H1 (cell line): ENCODE data around the gene NAXD. TPM values are rescaled to one million over a fixed set of nuclear protein-coding genes. Genes with fewer than 3 reads are reported as not detected.

Source experiments
- CTCF ChIA-PET: fragments of 300-600 bp; sonication (Branson Sonifier 250); formaldehyde crosslinking; loops from one replicate; lab custom pipeline; 2021; ENCODE audit not compliant: partially characterized antibody; lab: Charles Lee
- POLR2A ChIA-PET: fragments of 300-600 bp; sonication (Branson Sonifier 250); formaldehyde crosslinking; loops from one replicate; lab custom pipeline; 2021; ENCODE audit warnings: inconsistent platforms; ENCODE audit not compliant: partially characterized antibody; lab: Charles Lee
- DNase-seq, 2 experiments: peaks; one replicate each; pipeline versions ENCODE4 v3.0.0 to v3.0.0-alpha.2; 2010 to 2022; ENCODE audit warnings: low spot score in 2 of 2, low read depth in 1 of 2, mixed read lengths in 1 of 2
- FAIRE-seq: peaks from 2 replicates; lab custom pipeline; 2011; peaks lifted over from hg19 to GRCh38; lab: Jason Lieb, UNC
- H2AFZ ChIP-seq: 2 replicates; pipeline ENCODE4 v1.8.1; 2012; ENCODE audit warnings: low read length, inconsistent platforms
- H2AK5ac ChIP-seq: 2 replicates; pipeline ENCODE4 v1.6.1; 2013; ENCODE audit warnings: low read depth, low read length
- H2BK120ac ChIP-seq: replicated peaks from 2 replicates; pipeline ENCODE3; 2013; ENCODE audit warnings: low read depth, low read length, inconsistent platforms
- H2BK12ac ChIP-seq: 2 replicates; pipeline ENCODE4 v1.6.1; 2013; ENCODE audit warnings: low read depth, low read length
- H2BK15ac ChIP-seq: 2 replicates; pipeline ENCODE4 v1.6.1; 2013; ENCODE audit warnings: low read length
- H2BK20ac ChIP-seq: 2 replicates; pipeline ENCODE4 v1.6.1; 2013; ENCODE audit warnings: low read length
- H2BK5ac ChIP-seq: 2 replicates; pipeline ENCODE4 v1.6.1; 2013; ENCODE audit warnings: low read depth, low read length
- H3K14ac ChIP-seq: 2 replicates; pipeline ENCODE4 v1.6.1; 2013; ENCODE audit warnings: inconsistent platforms; ENCODE audit not compliant: insufficient read length
- H3K18ac ChIP-seq: 2 replicates; pipeline ENCODE4 v1.6.1; 2013; ENCODE audit warnings: low read length; ENCODE audit errors: extremely low read depth
- H3K23ac ChIP-seq: 2 replicates; pipeline ENCODE4 v1.6.1; 2013; ENCODE audit warnings: inconsistent platforms; ENCODE audit not compliant: insufficient read length
- H3K23me2 ChIP-seq: 2 replicates; pipeline ENCODE4 v1.6.1; 2013; ENCODE audit warnings: low read depth, low read length
- H3K27ac ChIP-seq: 2 replicates; pipeline ENCODE4 v1.6.1; 2011; ENCODE audit warnings: low read depth, low read length, inconsistent platforms
- H3K27me3 ChIP-seq, 4 experiments: replicated peaks in 1 of 4; 1 replicate in 1 of 4; 2 replicates in 3 of 4; pipeline versions ENCODE4 v1.6.1 to v1.8.1; 2011 to 2013; ENCODE audit warnings: low read length in 3 of 4, mild to moderate bottlenecking in 3 of 4, inconsistent platforms in 2 of 4, mixed read lengths in 2 of 4, moderate library complexity in 1 of 4; ENCODE audit not compliant: control insufficient read depth in 3 of 4, insufficient read depth in 3 of 4; ENCODE audit errors: extremely low read depth in 1 of 4
- H3K36me3 ChIP-seq, 4 experiments: 2 replicates each; pipeline versions ENCODE4 v1.6.1 to v1.8.1; 2011 to 2013; ENCODE audit warnings: mild to moderate bottlenecking in 4 of 4, low read length in 3 of 4, moderate library complexity in 2 of 4, control low read depth in 1 of 4, inconsistent platforms in 1 of 4; ENCODE audit not compliant: insufficient read depth in 4 of 4, control insufficient read depth in 2 of 4
- H3K4ac ChIP-seq: replicated peaks from 2 replicates; pipeline ENCODE3; 2013; ENCODE audit warnings: low read length, low read depth, mixed read lengths, inconsistent platforms; ENCODE audit not compliant: insufficient read length
- H3K4me1 ChIP-seq, 4 experiments: replicated peaks in 1 of 4; 1 replicate in 1 of 4; 2 replicates in 3 of 4; pipeline versions ENCODE4 v1.6.1 to v1.8.1; 2011 to 2013; ENCODE audit warnings: low read length in 3 of 4, inconsistent platforms in 2 of 4, mixed read lengths in 1 of 4; ENCODE audit not compliant: insufficient read depth in 4 of 4, control insufficient read depth in 3 of 4
- H3K4me2 ChIP-seq, 2 experiments: 2 replicates each; pipeline versions ENCODE4 v1.6.1 to v1.8.1; 2011 to 2013; ENCODE audit warnings: low read depth in 2 of 2, low read length in 2 of 2, control low read depth in 1 of 2, inconsistent platforms in 1 of 2, mild to moderate bottlenecking in 1 of 2; ENCODE audit not compliant: insufficient read depth in 1 of 2
- H3K4me3 ChIP-seq, 4 experiments: fragments of 200-600, 300-600 bp in 1 of 4; sonication (generic), shearing (Covaris generic), sonication (Bioruptor Twin) in 1 of 4; 2 replicates each; pipeline versions ENCODE4 v1.5.1 to v1.8.1; 2011 to 2016; ENCODE audit warnings: low read length in 4 of 4, low read depth in 3 of 4, control low read depth in 2 of 4, inconsistent platforms in 2 of 4, mild to moderate bottlenecking in 2 of 4, mixed read lengths in 1 of 4, moderate library complexity in 1 of 4; ENCODE audit not compliant: insufficient read depth in 2 of 4; ENCODE audit errors: extremely low read depth in 1 of 4
- H3K56ac ChIP-seq: replicated peaks from 2 replicates; pipeline ENCODE3; 2013; ENCODE audit warnings: low read depth, mild to moderate bottlenecking, mixed read lengths, low read length, inconsistent platforms; ENCODE audit not compliant: insufficient read length
- H3K79me1 ChIP-seq: 2 replicates; pipeline ENCODE4 v1.6.1; 2013; ENCODE audit warnings: low read depth, low read length, control low read depth
- H3K79me2 ChIP-seq, 2 experiments: 2 replicates each; pipeline versions ENCODE4 v1.6.1 to v1.8.1; 2012 to 2013; ENCODE audit warnings: low read length in 2 of 2, mild to moderate bottlenecking in 2 of 2, inconsistent platforms in 1 of 2; ENCODE audit not compliant: insufficient read depth in 2 of 2, control insufficient read depth in 1 of 2
- H3K9ac ChIP-seq, 4 experiments: replicated peaks in 1 of 4; 1 replicate in 1 of 4; 2 replicates in 3 of 4; pipeline versions ENCODE4 v1.6.1 to v1.8.1; 2011 to 2013; ENCODE audit warnings: low read depth in 3 of 4, low read length in 3 of 4, control low read depth in 2 of 4, mild to moderate bottlenecking in 2 of 4, moderate library complexity in 2 of 4, inconsistent platforms in 1 of 4; ENCODE audit errors: extremely low read depth in 1 of 4
- H3K9me3 ChIP-seq, 2 experiments: 2 replicates each; pipeline versions ENCODE4 v1.6.1 to v1.8.1; 2012 to 2013; ENCODE audit warnings: mild to moderate bottlenecking in 2 of 2, moderate library complexity in 2 of 2, control low read depth in 1 of 2, inconsistent platforms in 1 of 2, low read depth in 1 of 2, low read length in 1 of 2, mixed read lengths in 1 of 2; ENCODE audit not compliant: insufficient read depth in 2 of 2
- H4K20me1 ChIP-seq, 2 experiments: replicated peaks in 1 of 2; 2 replicates each; pipeline versions ENCODE3 to v1.8.1; 2011 to 2013; ENCODE audit warnings: inconsistent platforms in 2 of 2, low read length in 2 of 2, mild to moderate bottlenecking in 1 of 2; ENCODE audit not compliant: insufficient read depth in 2 of 2, control insufficient read depth in 1 of 2
- H4K5ac ChIP-seq: 2 replicates; pipeline ENCODE4 v1.6.1; 2013; ENCODE audit warnings: low read length, low read depth, mixed read lengths, inconsistent platforms; ENCODE audit not compliant: insufficient read length
- H4K8ac ChIP-seq: 2 replicates; pipeline ENCODE4 v1.8.0; 2013; ENCODE audit warnings: mild to moderate bottlenecking, moderate library complexity, low read length, inconsistent platforms; ENCODE audit not compliant: insufficient read depth; ENCODE audit errors: extremely low read depth
- H4K91ac ChIP-seq: replicated peaks from 2 replicates; pipeline ENCODE3; 2013; ENCODE audit warnings: low read length, mixed read lengths, inconsistent platforms; ENCODE audit not compliant: insufficient read length
- ASH2L ChIP-seq: fragments of 200-600, 300-600 bp; sonication (generic); IDR thresholded peaks from one replicate; pipeline ENCODE4 v1.7.1; 2017; ENCODE audit warnings: low read length
- CBX8 ChIP-seq: fragments of 300-800, 300-1000 bp; sonication (generic); IDR thresholded peaks from 2 replicates; pipeline ENCODE4 v1.7.1; 2016; ENCODE audit warnings: low read depth, low read length, borderline replicate concordance
- CTCF ChIP-seq, 3 experiments: IDR thresholded peaks; 1 replicate in 2 of 3; 2 replicates in 1 of 3; pipeline versions ENCODE4 v1.5.1 to v1.6.1; 2011; ENCODE audit warnings: low read length in 3 of 3, mild to moderate bottlenecking in 3 of 3, inconsistent platforms in 2 of 3, low read depth in 1 of 3, moderate library complexity in 1 of 3; ENCODE audit not compliant: insufficient read depth in 1 of 3; ENCODE audit errors: control extremely low read depth in 1 of 3
- GABPA ChIP-seq: IDR thresholded peaks from 2 replicates; pipeline ENCODE4 v1.6.1; 2011; ENCODE audit warnings: mild to moderate bottlenecking, low read length, moderate library complexity, borderline replicate concordance; ENCODE audit not compliant: insufficient read depth
- KDM5A ChIP-seq: fragments of 200-600 bp; IDR thresholded peaks from 2 replicates; pipeline ENCODE4 v1.7.1; 2012; ENCODE audit warnings: mild to moderate bottlenecking, low read length, inconsistent platforms, mixed read lengths
- RBBP5 ChIP-seq: IDR thresholded peaks from 2 replicates; pipeline ENCODE4 v1.7.1; 2012; ENCODE audit warnings: low read depth, mild to moderate bottlenecking, inconsistent platforms, low read length, moderate library complexity, borderline replicate concordance
- RFX5 ChIP-seq: IDR thresholded peaks from 2 replicates; pipeline ENCODE4 v1.6.1; 2011; ENCODE audit warnings: low read depth, low read length, improper control_type of control experiment, borderline replicate concordance
- SP1 ChIP-seq: IDR thresholded peaks from 2 replicates; pipeline ENCODE4 v1.6.1; 2011; ENCODE audit warnings: low read depth, low read length
- SUZ12 ChIP-seq: fragments of 200-600 bp; sonication (generic); IDR thresholded peaks from 2 replicates; pipeline ENCODE4 v1.6.1; 2012; ENCODE audit warnings: mild to moderate bottlenecking, inconsistent platforms, low read length, moderate library complexity, mixed read lengths
- YY1 ChIP-seq: IDR thresholded peaks from 2 replicates; pipeline ENCODE4 v1.6.1; 2011; ENCODE audit warnings: low read depth, mild to moderate bottlenecking, low read length
- ZNF274 ChIP-seq: IDR thresholded peaks from 2 replicates; pipeline ENCODE4 v1.7.0; 2012; ENCODE audit warnings: low read length, borderline replicate concordance; ENCODE audit errors: extremely low read depth
- WGBS, 2 experiments: shearing (Covaris generic) in 1 of 2; methylation state at CpG; one replicate each; pipeline versions ENCODE4 v1.1.6 to v1.1.7; 2013 to 2015; ENCODE audit warnings: low lambda C conversion rate in 2 of 2, mixed read lengths in 2 of 2, inconsistent platforms in 1 of 2, low coverage in 1 of 2, missing lambda C conversion rate in 1 of 2; ENCODE audit not compliant: insufficient replicate concordance in 2 of 2, insufficient coverage in 1 of 2, insufficient read length in 1 of 2; ENCODE audit errors: extremely low coverage in 1 of 2, missing lambda C conversion rate in 1 of 2; 5-methylcytosine and 5-hydroxymethylcytosine counted together
- polyA plus RNA-seq, 7 experiments: library from polyadenylated mRNA; depleted of rRNA in 3 of 7; stranded (reverse) in 5 of 7; unstranded in 2 of 7; fragments of >200 nt in 5 of 7; fragments of 200-250 nt in 2 of 7; gene quantifications; 1 replicate in 5 of 7; 2 replicates in 1 of 7; 4 replicates in 1 of 7; pipeline versions ENCODE4 v1.2.1 to v1.2.3, GENCODE V29; 2011 to 2013; ENCODE audit warnings: missing spikeins in 2 of 7, mixed read lengths in 2 of 7
- total RNA-seq: library from RNA; stranded (reverse); fragmentation: NEBNext Ultra II Directional; extraction: Animal tissue kit (Norgen Biotek cat#: 25700); gene quantifications from 2 replicates; pipeline ENCODE4 v1.2.1, GENCODE V29; 2021

The NAXD gene
- total and polyA plus RNA-seq, 2 of the 8 experiments (the other 6 are each of a cell fraction or from before 2014, with no cell fraction given) = 25.4 to 35.5 TPM

- Histone ChIP-seq H3K4me1 (peaks cover 0 to 8% (median 6%) of the 10 kb centered on the region in 4 experiments; a peak in 5 of 7 replicates), H3K79me1 (peaks cover 2% of the 10 kb centered on the region; the same call in 1 of the 2 replicates), H3K4me3 (no peak overlapping the region), H3K4ac (no peak overlapping the region), H3K36me3 (peaks cover 0 to 4% (median 0%) of the 10 kb centered on the region in 4 experiments; a peak in 2 of 8 replicates), H3K79me2 (no peaks in the 10 kb centered on the region), H4K20me1 (peaks cover 3 to 13% of the 10 kb centered on the region in 2 experiments), H3K56ac (no peak overlapping the region), H2AFZ (no peak overlapping the region), H3K14ac (no peak overlapping the region), H2BK5ac (no peak overlapping the region), H2BK120ac (no peak overlapping the region), H3K4me2 (no peak overlapping the region), H3K23me2 (no peaks in the 10 kb centered on the region), H2BK12ac (no peak overlapping the region), H2BK20ac (no peak overlapping the region), H3K18ac (no peak overlapping the region), H2BK15ac (no peak overlapping the region), H3K9me3 (no peaks in the 10 kb centered on the region), H3K27me3 (no peaks in the 10 kb centered on the region), H3K27ac (no peak overlapping the region), H4K5ac (no peak overlapping the region), H2AK5ac (no peak overlapping the region), H3K23ac (no peak overlapping the region), H3K9ac (no peak overlapping the region), H4K91ac (no peak overlapping the region), H4K8ac (no peak overlapping the region)
- FAIRE-seq (no peak), DNase-seq (peak in 1 of 2 experiments; percentile 36)
- ChIA-PET POLR2A (interaction anchor here (1.5 kb wide), 1 partner anchor 34 kb away, joined by 3 read pairs; the partner anchor contains the start of gene NAXD), CTCF (interaction anchor here (1.0 to 2.0 kb wide), 4 partner anchors 15 to 168 kb away, joined by 3 to 8 read pairs (median 3); no protein-coding TSS in a partner anchor)
- TF ChIP-seq RFX5 (no peak), SUZ12 (no peak), CTCF (IDR thresholded peaks at IDR 0.05; ENCODE audit: control extremely low read depth in 1 of 3, insufficient read depth in 1 of 3, low read depth in 1 of 3, low read length in 3 of 3) (no peak), ASH2L (no peak), SP1 (no peak), RBBP5 (no peak), GABPA (no peak), YY1 (no peak), ZNF274 (no peak), KDM5A (no peak), CBX8 (no peak)
- WGBS, 2 experiments = 89% methylated on average over 7 of the region's 7 CpGs; no CpG with 5 or more reads in 1 of the 2 experiments
Measured at GRCh38 chr13:110649551-110649950, 34.2 kb downstream of the NAXD start.
